Astrocyte of the spinal cord (primary cell): ENCODE measurements around the gene LRTM2.

Experiments
- DNase-seq: peaks from one replicate; pipeline ENCODE4 v3.0.0; 2011; ENCODE audit warnings: low read depth, low spot score
- H3K4me3 ChIP-seq: 2 replicates; pipeline ENCODE4 v1.5.1; 2011; ENCODE audit warnings: low read depth, mild to moderate bottlenecking, low read length, moderate library complexity
- CTCF ChIP-seq: IDR thresholded peaks from 2 replicates; pipeline ENCODE4 v1.5.1; 2012; ENCODE audit warnings: low read depth, mild to moderate bottlenecking, low read length, inconsistent platforms
- in situ Hi-C: cut with HindIII; loops from 2 replicates; pipeline ENCODE4 v1.10.0; 2017; ENCODE audit warnings: low sequenced_read_pairs

LRTM2 gene

GRCh38 chr12:1845886-1846285 is 25.5 kb downstream of the LRTM2 start:
- DNase-seq = no peak
- no peak for TF ChIP-seq CTCF
- in situ Hi-C loops = no loop called here

GRCh38 chr12:1846421-1847405 is 26.3 kb downstream of the LRTM2 start:
- in situ Hi-C loops = no loop called here
- no peak for DNase-seq
- no peak overlapping the region for H3K4me3 ChIP-seq
- TF ChIP-seq CTCF = no peak

More at GRCh38 chr12:1845886-1846285, 25.5 kb downstream of the LRTM2 start:
- no peak overlapping the region for H3K4me3 ChIP-seq

- no peak overlapping the region for H3K4me3 ChIP-seq
- TF ChIP-seq CTCF = no peak
- no peak for DNase-seq
- in situ Hi-C loops = no loop called here
These were observed 27.0 kb downstream of the LRTM2 start for GRCh38 chr12:1847411-1847810.

- no peak overlapping the region for H3K4me3 ChIP-seq
- in situ Hi-C loops = no loop called here
- no peak for TF ChIP-seq CTCF
- no peak for DNase-seq
These were observed 27.8 kb downstream of the LRTM2 start for GRCh38 chr12:1848146-1848545.

- no peak overlapping the region for H3K4me3 ChIP-seq
- DNase-seq = no peak
- no peak for TF ChIP-seq CTCF
- in situ Hi-C loops = no loop called here
These were observed 28.4 kb downstream of the LRTM2 start for GRCh38 chr12:1848745-1849144.

- in situ Hi-C loops = no loop called here
- TF ChIP-seq CTCF = no peak
- H3K4me3 ChIP-seq = no peak overlapping the region
- peak; percentile 49 for DNase-seq
These were observed 30.9 kb downstream of the LRTM2 start for GRCh38 chr12:1851151-1851701.
